Measurements from ENCODE around the gene CHSY1. TPM values are rescaled to one million over a fixed set of nuclear protein-coding genes. Genes with fewer than 3 reads are reported as not detected.
A peak's percentile ranks its signal among the peaks of the same experiment; 100 is the strongest.

CHSY1 gene
- total RNA-seq, 1 donor from 2014 or later: 38.2 TPM

DNA sequence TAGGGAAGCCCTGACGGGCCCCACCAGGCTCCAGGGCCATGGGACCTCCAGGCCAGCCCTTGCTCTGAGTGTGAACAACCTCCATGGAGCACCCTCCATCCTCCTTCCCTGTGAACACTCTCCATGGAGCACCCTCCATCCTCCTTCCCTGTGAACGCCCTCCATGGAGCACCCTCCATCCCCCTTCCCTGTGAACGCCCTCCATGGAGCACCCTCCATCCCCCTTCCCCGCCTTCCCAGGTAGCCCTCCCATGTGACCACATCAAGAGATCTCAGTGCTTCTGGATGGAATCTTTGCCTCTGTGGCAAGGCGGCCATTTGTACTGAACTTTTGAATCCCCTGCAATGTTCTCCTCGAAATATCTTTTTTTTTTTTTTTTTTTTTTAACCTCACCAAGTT is 66.5 kb downstream of the CHSY1 start:
- Mint-ChIP-seq H3K4me3 (ENCODE audit: unreplicated experiment) (no peak overlapping the region), H3K27ac (ENCODE audit: unreplicated experiment) (no peak overlapping the region), H3K27me3 (ENCODE audit: unreplicated experiment) (no peaks in the 10 kb centered on the region), H3K9me3 (ENCODE audit: unreplicated experiment) (no peaks in the 10 kb centered on the region), H3K36me3 (ENCODE audit: unreplicated experiment) (no peaks in the 10 kb centered on the region), H3K4me1 (ENCODE audit: low read depth, unreplicated experiment) (peaks cover 38% of the 10 kb centered on the region)
- TF ChIP-seq, protein P1, sequence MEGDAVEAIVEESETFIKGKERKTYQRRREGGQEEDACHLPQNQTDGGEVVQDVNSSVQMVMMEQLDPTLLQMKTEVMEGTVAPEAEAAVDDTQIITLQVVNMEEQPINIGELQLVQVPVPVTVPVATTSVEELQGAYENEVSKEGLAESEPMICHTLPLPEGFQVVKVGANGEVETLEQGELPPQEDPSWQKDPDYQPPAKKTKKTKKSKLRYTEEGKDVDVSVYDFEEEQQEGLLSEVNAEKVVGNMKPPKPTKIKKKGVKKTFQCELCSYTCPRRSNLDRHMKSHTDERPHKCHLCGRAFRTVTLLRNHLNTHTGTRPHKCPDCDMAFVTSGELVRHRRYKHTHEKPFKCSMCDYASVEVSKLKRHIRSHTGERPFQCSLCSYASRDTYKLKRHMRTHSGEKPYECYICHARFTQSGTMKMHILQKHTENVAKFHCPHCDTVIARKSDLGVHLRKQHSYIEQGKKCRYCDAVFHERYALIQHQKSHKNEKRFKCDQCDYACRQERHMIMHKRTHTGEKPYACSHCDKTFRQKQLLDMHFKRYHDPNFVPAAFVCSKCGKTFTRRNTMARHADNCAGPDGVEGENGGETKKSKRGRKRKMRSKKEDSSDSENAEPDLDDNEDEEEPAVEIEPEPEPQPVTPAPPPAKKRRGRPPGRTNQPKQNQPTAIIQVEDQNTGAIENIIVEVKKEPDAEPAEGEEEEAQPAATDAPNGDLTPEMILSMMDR (IDR thresholded peaks at IDR 0.05; ENCODE audit: partially characterized antibody, unreplicated experiment): no peak
- no peak for DNase-seq

DNA sequence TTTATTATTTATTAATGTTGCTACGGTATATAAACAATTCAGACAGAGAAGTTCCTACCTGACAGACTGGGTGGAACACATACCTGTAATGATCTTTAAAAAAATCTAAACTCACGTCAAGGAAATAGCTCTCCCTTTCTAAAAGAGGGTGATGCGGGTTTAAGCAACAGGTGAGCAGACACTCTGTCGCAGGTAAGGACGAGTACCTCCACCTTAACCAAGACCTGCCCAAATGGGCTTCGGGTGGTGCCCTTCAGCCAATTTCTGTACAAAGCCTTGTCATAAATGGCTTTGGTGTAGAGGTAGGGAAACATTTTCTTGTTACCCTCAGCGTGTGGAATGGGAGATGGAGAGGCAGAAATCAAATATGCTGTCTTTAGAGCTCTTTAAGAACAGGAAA is 67.0 kb downstream of the CHSY1 start:
- TF ChIP-seq, protein P1 (IDR thresholded peaks at IDR 0.05; ENCODE audit: partially characterized antibody, unreplicated experiment): no peak
- H3K36me3 Mint-ChIP-seq (ENCODE audit: unreplicated experiment): no peaks in the 10 kb centered on the region
- H3K27me3 Mint-ChIP-seq (ENCODE audit: unreplicated experiment): no peaks in the 10 kb centered on the region
- no peaks in the 10 kb centered on the region for H3K9me3 Mint-ChIP-seq (ENCODE audit: unreplicated experiment)
- no peak overlapping the region for H3K27ac Mint-ChIP-seq (ENCODE audit: unreplicated experiment)
- DNase-seq: no peak
- H3K4me1 Mint-ChIP-seq (ENCODE audit: low read depth, unreplicated experiment): peaks cover 36% of the 10 kb centered on the region
- H3K4me3 Mint-ChIP-seq (ENCODE audit: unreplicated experiment): no peak overlapping the region

DNA sequence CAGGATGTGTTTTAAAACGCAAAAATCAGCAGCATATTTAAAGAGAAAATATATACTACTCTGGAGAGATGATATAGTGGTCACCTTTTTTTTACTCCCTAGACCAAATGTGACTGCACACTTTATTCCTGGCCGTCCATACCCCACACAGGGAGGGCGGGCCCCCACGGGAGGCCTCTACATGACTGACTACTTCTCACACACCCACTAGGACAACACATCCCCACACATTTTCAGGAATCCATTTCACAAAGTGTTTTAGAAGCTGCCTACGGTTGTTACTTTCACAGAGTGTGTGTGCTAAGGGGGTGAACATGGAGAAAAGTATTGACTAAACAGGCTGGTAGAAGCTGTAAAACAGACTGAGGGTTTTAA is 67.9 kb downstream of the CHSY1 start:
- peaks cover 29% of the 10 kb centered on the region for H3K4me1 Mint-ChIP-seq (ENCODE audit: low read depth, unreplicated experiment)
- no peak for DNase-seq
- peak overlapping the region; percentile 62 for H3K27ac Mint-ChIP-seq (ENCODE audit: unreplicated experiment)
- H3K9me3 Mint-ChIP-seq (ENCODE audit: unreplicated experiment): no peaks in the 10 kb centered on the region
- H3K36me3 Mint-ChIP-seq (ENCODE audit: unreplicated experiment): no peaks in the 10 kb centered on the region
- no peaks in the 10 kb centered on the region for H3K27me3 Mint-ChIP-seq (ENCODE audit: unreplicated experiment)
- TF ChIP-seq, protein P1 (IDR thresholded peaks at IDR 0.05; ENCODE audit: partially characterized antibody, unreplicated experiment): no peak
- no peak overlapping the region for H3K4me3 Mint-ChIP-seq (ENCODE audit: unreplicated experiment)

DNA sequence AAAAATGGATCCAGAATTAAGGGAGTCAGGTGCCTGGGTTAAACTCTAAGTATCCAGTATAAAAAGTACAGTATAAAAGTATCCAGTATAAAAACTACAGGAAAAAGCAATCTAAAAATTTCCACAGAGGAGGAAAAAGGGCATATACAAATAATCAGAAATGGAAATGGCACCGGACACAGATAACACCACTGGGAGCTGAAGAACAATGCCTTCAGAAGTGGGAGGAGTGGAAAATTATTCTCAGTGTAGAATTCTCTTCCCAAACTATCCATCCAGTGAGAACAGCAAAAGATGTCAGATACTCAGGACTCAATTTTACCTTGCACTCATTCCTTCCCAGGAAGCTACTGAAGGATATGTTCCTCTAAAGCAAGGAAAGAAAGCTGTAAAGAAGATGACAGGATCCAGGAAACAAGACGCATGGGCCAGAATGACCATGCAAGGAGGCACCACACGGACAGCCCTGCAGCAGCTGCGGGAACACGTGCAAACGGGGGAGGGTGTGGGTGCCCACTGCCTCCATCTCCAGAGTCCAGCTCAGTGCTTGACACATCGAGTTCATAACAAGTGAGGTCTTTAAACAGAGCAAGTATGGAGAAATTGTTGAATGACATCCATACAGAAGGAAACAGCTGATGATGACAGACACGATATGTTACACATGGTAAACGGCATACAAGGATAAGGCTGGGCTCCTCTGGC is 68.5 kb downstream of the CHSY1 start:
- no peak for DNase-seq
- TF ChIP-seq, protein P1 (IDR thresholded peaks at IDR 0.05; ENCODE audit: partially characterized antibody, unreplicated experiment): no peak
- H3K27me3 Mint-ChIP-seq (ENCODE audit: unreplicated experiment): peaks cover 1% of the 10 kb centered on the region
- H3K9me3 Mint-ChIP-seq (ENCODE audit: unreplicated experiment): peaks cover 3% of the 10 kb centered on the region
- H3K4me3 Mint-ChIP-seq (ENCODE audit: unreplicated experiment): no peak overlapping the region
- peak overlapping the region; percentile 62 for H3K27ac Mint-ChIP-seq (ENCODE audit: unreplicated experiment)
- H3K36me3 Mint-ChIP-seq (ENCODE audit: unreplicated experiment): peaks cover 5% of the 10 kb centered on the region
- peaks cover 30% of the 10 kb centered on the region for H3K4me1 Mint-ChIP-seq (ENCODE audit: low read depth, unreplicated experiment)

DNA sequence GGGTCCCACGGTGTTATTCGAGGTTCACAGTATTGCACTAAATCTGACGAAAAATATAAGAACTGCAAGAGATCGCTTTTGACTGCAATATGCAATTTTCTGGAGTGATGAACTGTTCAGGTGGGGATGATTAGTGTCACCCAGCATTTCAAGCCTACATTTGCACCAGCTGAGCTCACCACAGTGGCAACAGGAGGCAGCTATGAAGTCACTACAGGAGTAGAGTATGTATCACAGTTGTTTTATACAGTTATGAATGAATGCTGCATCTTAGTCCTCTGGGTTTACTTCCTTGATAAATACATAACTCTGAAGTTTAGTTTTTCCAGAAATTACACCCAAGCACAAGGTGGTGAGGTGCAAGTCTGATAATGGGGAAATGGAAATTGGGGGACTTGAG is 69.6 kb downstream of the CHSY1 start:
- no peak overlapping the region for H3K27ac Mint-ChIP-seq (ENCODE audit: unreplicated experiment)
- peaks cover 3% of the 10 kb centered on the region for H3K9me3 Mint-ChIP-seq (ENCODE audit: unreplicated experiment)
- H3K4me1 Mint-ChIP-seq (ENCODE audit: low read depth, unreplicated experiment): peaks cover 24% of the 10 kb centered on the region
- no peak for DNase-seq
- H3K27me3 Mint-ChIP-seq (ENCODE audit: unreplicated experiment): peaks cover 4% of the 10 kb centered on the region
- H3K4me3 Mint-ChIP-seq (ENCODE audit: unreplicated experiment): no peak overlapping the region
- peaks cover 16% of the 10 kb centered on the region for H3K36me3 Mint-ChIP-seq (ENCODE audit: unreplicated experiment)
- TF ChIP-seq, protein P1 (IDR thresholded peaks at IDR 0.05; ENCODE audit: partially characterized antibody, unreplicated experiment): no peak

Data from glutamatergic neuron (in vitro differentiated cells).